Measurements from ENCODE around the gene SLC12A8. TPM values are rescaled to one million over a fixed set of nuclear protein-coding genes. Genes with fewer than 3 reads are reported as not detected.

SLC12A8 gene
- total and polyA plus RNA-seq, 3 experiments from 2014 or later = 0.91 to 1.0 TPM; not detected in 1

DNA sequence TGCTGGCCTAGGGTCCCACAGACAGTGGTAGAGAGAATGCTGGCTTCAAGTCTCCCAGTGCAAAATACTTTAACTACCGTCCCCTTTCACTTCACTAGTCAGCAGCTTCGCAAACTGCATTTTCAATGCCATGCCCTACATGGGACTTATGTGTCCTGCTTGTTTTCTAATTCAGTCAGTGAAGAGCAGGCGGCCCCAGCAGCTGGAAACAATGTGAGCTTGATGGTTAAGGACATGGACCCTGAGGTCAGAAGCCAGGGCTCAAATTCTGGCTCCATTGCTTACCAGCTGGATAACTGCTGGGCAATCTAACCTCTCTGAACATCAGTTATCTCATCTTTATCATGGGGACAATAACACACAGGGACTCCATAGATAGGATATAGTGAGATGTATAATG is 58.4 kb downstream of the SLC12A8 start:
- H3K4me1 Mint-ChIP-seq = peaks cover 8 to 12% (median 9%) of the 10 kb centered on the region in 3 donors
- no peak for DNase-seq
- Histone ChIP-seq H3K9me3 (ENCODE audit: low read length) (no peaks in the 10 kb centered on the region), H3K4me1 (ENCODE audit: insufficient read depth, low read length) (no peaks in the 10 kb centered on the region), H3K27me3 (ENCODE audit: insufficient read depth, low read length, poor library complexity, severe bottlenecking) (no peaks in the 10 kb centered on the region), H3K4me3 (ENCODE audit: low read length) (no peak overlapping the region), H3K27ac (ENCODE audit: low read depth, low read length) (no peak overlapping the region), H3K36me3 (ENCODE audit: insufficient read depth, low read length) (no peaks in the 10 kb centered on the region)
- H3K27me3 Mint-ChIP-seq = peaks cover 0 to 6% of the 10 kb centered on the region in 2 donors
- no peaks in the 10 kb centered on the region for H3K9me3 Mint-ChIP-seq
- POLR2A ChIA-PET = interaction anchor here (0.5 kb wide), 1 partner anchor 13 kb away, joined by 3 read pairs; no protein-coding TSS in a partner anchor
- no peaks in the 10 kb centered on the region for H3K36me3 Mint-ChIP-seq
- CTCF ChIA-PET = interaction anchor here (0.6 to 1.2 kb wide), 3 partner anchors 11 to 113 kb away, joined by 3 read pairs; no protein-coding TSS in a partner anchor
- H3K4me3 Mint-ChIP-seq = no peak overlapping the region
- H3K27ac Mint-ChIP-seq = no peak overlapping the region

DNA sequence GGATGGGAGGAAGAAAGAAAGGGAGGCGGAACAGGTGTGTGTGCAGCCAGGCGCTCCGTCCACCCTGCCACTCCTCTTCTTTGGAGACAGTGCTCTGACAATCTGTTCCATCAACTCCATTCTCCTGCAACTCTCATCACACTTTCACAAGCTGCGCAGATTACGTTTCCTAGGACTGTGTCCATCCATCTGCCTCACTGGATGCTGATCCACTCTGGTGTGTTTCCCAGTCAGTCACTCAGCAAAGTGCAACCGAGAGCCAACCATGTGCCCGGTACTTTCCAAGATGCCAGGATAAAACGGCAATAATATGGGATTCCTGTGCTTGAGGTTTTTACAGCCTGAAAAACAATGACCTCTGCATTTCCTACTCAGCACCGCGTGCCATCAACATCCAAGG is 59.6 kb downstream of the SLC12A8 start:
- no peak overlapping the region for H3K4me3 ChIP-seq (ENCODE audit: low read length)
- Mint-ChIP-seq H3K4me3 (no peak overlapping the region), H3K4me1 (peaks cover 9 to 12% (median 11%) of the 10 kb centered on the region in 3 donors), H3K27ac (no peak overlapping the region), H3K27me3 (peaks cover 0 to 6% of the 10 kb centered on the region in 2 donors), H3K9me3 (no peaks in the 10 kb centered on the region), H3K36me3 (no peaks in the 10 kb centered on the region)
- no peaks in the 10 kb centered on the region for H3K27me3 ChIP-seq (ENCODE audit: insufficient read depth, low read length, poor library complexity, severe bottlenecking)
- POLR2A ChIA-PET = no interaction called here
- H3K27ac ChIP-seq (ENCODE audit: low read depth, low read length) = no peak overlapping the region
- no peak for DNase-seq
- H3K9me3 ChIP-seq (ENCODE audit: low read length) = no peaks in the 10 kb centered on the region
- no peaks in the 10 kb centered on the region for H3K4me1 ChIP-seq (ENCODE audit: insufficient read depth, low read length)
- H3K36me3 ChIP-seq (ENCODE audit: insufficient read depth, low read length) = no peaks in the 10 kb centered on the region
- CTCF ChIA-PET = no interaction called here

DNA sequence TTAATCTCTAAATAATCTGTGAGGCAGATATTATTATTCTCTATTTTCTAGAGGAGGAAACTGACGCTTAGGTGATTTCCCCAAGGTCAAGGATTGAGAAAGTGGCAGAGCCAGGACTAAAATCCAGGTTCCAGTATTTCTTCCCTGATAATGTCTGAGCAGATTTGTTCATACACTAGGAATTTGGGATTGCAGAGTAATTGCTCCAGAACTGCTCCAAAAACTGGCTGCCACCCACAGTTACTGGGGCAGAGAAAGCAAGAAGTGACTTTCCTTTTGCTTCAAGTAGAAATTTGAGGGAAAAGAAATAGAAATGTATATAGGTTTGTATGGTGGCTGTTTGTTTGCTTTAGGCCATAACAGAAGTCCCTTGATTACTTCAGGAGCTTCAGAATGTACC is 60.6 kb downstream of the SLC12A8 start:
- CTCF ChIA-PET = no interaction called here

DNA sequence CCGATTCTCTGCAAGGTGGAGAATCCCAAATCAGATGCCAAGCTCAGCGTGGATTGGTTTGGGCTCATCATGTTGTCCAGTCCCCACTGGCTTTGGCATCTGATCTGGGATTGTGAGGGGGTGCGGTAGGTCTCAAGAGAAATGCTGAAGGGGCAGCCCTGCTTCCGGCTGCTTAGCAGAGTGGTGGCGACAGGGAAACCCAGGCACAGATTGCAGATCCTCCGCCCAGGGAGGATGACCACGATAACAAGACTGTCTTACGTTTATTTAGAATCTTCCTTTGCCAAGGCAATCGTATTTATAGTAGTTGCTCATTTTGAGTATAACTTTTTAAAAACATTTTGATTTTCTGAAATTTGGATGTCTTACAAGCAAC is 61.1 kb downstream of the SLC12A8 start:
- no peaks in the 10 kb centered on the region for H3K9me3 Mint-ChIP-seq
- H3K27ac Mint-ChIP-seq = no peak overlapping the region
- ChIA-PET POLR2A (no interaction called here), CTCF (no interaction called here)
- Histone ChIP-seq H3K27me3 (ENCODE audit: insufficient read depth, low read length, poor library complexity, severe bottlenecking) (no peaks in the 10 kb centered on the region), H3K36me3 (ENCODE audit: insufficient read depth, low read length) (no peaks in the 10 kb centered on the region), H3K27ac (ENCODE audit: low read depth, low read length) (no peak overlapping the region), H3K4me3 (ENCODE audit: low read length) (no peak overlapping the region), H3K4me1 (ENCODE audit: insufficient read depth, low read length) (no peaks in the 10 kb centered on the region), H3K9me3 (ENCODE audit: low read length) (no peaks in the 10 kb centered on the region)
- H3K4me1 Mint-ChIP-seq = peaks cover 9 to 13% (median 12%) of the 10 kb centered on the region in 3 donors
- H3K36me3 Mint-ChIP-seq = no peaks in the 10 kb centered on the region
- no peaks in the 10 kb centered on the region for H3K27me3 Mint-ChIP-seq
- no peak overlapping the region for H3K4me3 Mint-ChIP-seq
- DNase-seq = no peak

More for the DNA sequence above, 60.6 kb downstream of the SLC12A8 start:
- no peaks in the 10 kb centered on the region for H3K9me3 ChIP-seq (ENCODE audit: low read length)
- H3K27ac ChIP-seq (ENCODE audit: low read depth, low read length) = no peak overlapping the region
- no peaks in the 10 kb centered on the region for H3K36me3 ChIP-seq (ENCODE audit: insufficient read depth, low read length)
- no peaks in the 10 kb centered on the region for H3K27me3 ChIP-seq (ENCODE audit: insufficient read depth, low read length, poor library complexity, severe bottlenecking)
- Mint-ChIP-seq H3K36me3 (no peaks in the 10 kb centered on the region), H3K27me3 (no peaks in the 10 kb centered on the region), H3K4me1 (peaks cover 9 to 13% (median 12%) of the 10 kb centered on the region in 3 donors), H3K9me3 (no peaks in the 10 kb centered on the region), H3K4me3 (no peak overlapping the region), H3K27ac (no peak overlapping the region)
- DNase-seq = no peak
- no peaks in the 10 kb centered on the region for H3K4me1 ChIP-seq (ENCODE audit: insufficient read depth, low read length)
- POLR2A ChIA-PET = no interaction called here
- H3K4me3 ChIP-seq (ENCODE audit: low read length) = no peak overlapping the region

DNA sequence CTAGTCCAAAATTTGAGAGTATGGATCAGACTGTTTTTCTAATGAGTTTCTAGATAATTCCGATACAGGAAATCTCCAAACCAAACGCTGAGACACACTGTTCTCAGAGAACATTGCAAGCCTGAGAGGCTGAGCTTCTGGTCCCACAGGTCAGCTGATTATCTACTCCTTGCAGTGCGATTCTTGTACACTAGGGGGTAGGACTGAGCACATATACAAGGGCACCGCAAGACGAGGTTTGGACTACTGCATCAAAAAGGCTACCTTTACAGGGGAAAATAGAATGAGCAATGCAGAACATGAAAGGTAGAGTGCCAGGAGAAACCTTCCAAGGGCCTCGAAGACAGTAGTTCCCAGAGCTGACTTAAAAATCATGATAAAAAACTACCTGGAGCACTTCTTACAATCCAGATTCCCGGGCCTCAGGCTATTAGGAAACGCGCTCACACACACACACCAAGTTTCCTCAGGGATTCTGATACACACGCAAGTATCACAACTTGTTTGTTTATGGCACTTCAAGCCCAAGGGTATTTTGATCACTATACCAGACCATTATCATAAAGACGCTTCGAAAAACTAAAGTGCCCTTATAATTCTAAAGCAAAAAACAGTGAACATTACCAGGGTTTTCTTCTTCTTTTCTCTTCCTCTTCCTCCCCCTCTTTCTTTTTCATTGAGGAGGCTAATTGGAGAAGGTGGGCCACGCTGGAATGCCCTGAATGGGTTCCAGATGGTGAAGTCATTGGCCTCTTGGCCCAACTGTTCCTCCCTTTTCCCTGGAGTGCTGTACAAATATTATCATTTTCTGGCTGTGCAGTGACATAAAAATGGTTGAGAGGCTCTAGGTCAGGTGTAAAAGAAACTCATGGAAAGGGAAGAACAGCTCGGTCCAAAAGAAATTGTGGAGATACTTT is 61.8 kb downstream of the SLC12A8 start:
- no peaks in the 10 kb centered on the region for H3K36me3 ChIP-seq (ENCODE audit: insufficient read depth, low read length)
- Mint-ChIP-seq H3K4me1 (peaks cover 9 to 13% (median 12%) of the 10 kb centered on the region in 3 donors), H3K9me3 (no peaks in the 10 kb centered on the region), H3K4me3 (no peak overlapping the region), H3K27ac (no peak overlapping the region), H3K27me3 (no peaks in the 10 kb centered on the region), H3K36me3 (no peaks in the 10 kb centered on the region)
- DNase-seq = peak in 2 of 5 donors; percentile 17 to 26
- no peak overlapping the region for H3K4me3 ChIP-seq (ENCODE audit: low read length)
- ChIA-PET POLR2A (interaction anchor here (1.4 kb wide), 1 partner anchor 99 kb away, joined by 3 read pairs; no protein-coding TSS in a partner anchor), CTCF (interaction anchor here (0.8 to 1.8 kb wide), 7 partner anchors 9 to 284 kb away, joined by 3 to 5 read pairs (median 3); no protein-coding TSS in a partner anchor)
- no peaks in the 10 kb centered on the region for H3K4me1 ChIP-seq (ENCODE audit: insufficient read depth, low read length)
- no peaks in the 10 kb centered on the region for H3K27me3 ChIP-seq (ENCODE audit: insufficient read depth, low read length, poor library complexity, severe bottlenecking)
- H3K9me3 ChIP-seq (ENCODE audit: low read length) = no peaks in the 10 kb centered on the region
- no peak overlapping the region for H3K27ac ChIP-seq (ENCODE audit: low read depth, low read length)

DNA sequence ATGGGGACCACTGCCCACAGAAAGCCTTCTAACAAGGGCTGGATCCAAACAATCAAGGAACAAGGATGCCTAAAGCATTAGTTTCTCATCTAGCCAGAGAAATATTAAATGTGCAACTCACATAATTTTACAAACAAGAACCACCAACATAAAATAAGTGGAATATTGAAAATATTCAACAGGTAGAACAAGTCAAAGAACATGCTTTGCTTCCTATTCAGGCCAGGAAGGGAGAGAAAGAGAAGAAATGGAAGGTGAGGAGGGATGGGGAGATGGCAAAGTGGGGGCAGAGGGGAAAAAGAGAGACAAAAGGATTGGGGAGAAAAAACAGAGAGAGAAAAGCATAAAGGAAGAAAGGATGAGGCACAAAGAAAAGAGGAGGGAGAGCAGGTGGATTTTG is 63.1 kb downstream of the SLC12A8 start:
- H3K4me1 Mint-ChIP-seq = peaks cover 0 to 5% (median 4%) of the 10 kb centered on the region in 3 donors
- H3K27me3 Mint-ChIP-seq = no peaks in the 10 kb centered on the region
- no peaks in the 10 kb centered on the region for H3K9me3 Mint-ChIP-seq
- H3K4me1 ChIP-seq (ENCODE audit: insufficient read depth, low read length) = no peaks in the 10 kb centered on the region
- H3K4me3 Mint-ChIP-seq = no peak overlapping the region
- peak overlapping the region in 2 of 8 donors; percentile 59 to 65 for H3K27ac Mint-ChIP-seq
- H3K4me3 ChIP-seq (ENCODE audit: low read length) = no peak overlapping the region
- POLR2A ChIA-PET = interaction anchor here (1.4 kb wide), 1 partner anchor 97 kb away, joined by 3 read pairs; no protein-coding TSS in a partner anchor
- no peaks in the 10 kb centered on the region for H3K36me3 Mint-ChIP-seq
- H3K27ac ChIP-seq (ENCODE audit: low read depth, low read length) = no peak overlapping the region
- no peaks in the 10 kb centered on the region for H3K27me3 ChIP-seq (ENCODE audit: insufficient read depth, low read length, poor library complexity, severe bottlenecking)
- no peaks in the 10 kb centered on the region for H3K36me3 ChIP-seq (ENCODE audit: insufficient read depth, low read length)
- no peaks in the 10 kb centered on the region for H3K9me3 ChIP-seq (ENCODE audit: low read length)
- no peak for DNase-seq
- CTCF ChIA-PET = interaction anchor here (1.1 to 1.8 kb wide), 4 partner anchors 19 to 285 kb away, joined by 3 to 5 read pairs (median 4); no protein-coding TSS in a partner anchor

DNA sequence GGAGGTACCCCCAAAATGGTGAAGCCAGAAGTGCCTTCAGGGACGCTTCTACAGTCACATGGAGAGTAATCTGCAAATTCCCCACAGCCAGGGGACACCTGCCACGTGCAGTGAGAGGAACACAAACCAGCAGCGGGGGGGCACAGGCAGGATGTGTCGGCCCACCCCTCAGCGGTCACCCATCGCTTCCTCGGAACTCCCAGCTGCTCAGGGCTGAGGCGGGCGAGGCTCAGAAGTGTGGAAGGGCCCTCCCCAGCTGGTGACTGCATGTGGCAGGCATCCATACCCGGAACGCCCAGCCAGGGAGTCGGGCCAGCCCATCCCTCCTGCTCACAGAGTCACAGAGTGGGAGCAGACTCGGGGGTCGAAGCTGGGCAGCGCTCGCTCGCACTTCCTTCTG is 63.7 kb downstream of the SLC12A8 start:
- peaks cover 0 to 8% (median 5%) of the 10 kb centered on the region in 3 donors for H3K4me1 Mint-ChIP-seq
- H3K27me3 Mint-ChIP-seq = no peaks in the 10 kb centered on the region
- DNase-seq = no peak
- H3K27ac Mint-ChIP-seq = peak overlapping the region in 1 of 8 donors; percentile 3
- no peak overlapping the region for H3K4me3 Mint-ChIP-seq
- no peaks in the 10 kb centered on the region for H3K9me3 ChIP-seq (ENCODE audit: low read length)
- POLR2A ChIA-PET = no interaction called here
- no peaks in the 10 kb centered on the region for H3K27me3 ChIP-seq (ENCODE audit: insufficient read depth, low read length, poor library complexity, severe bottlenecking)
- H3K36me3 ChIP-seq (ENCODE audit: insufficient read depth, low read length) = no peaks in the 10 kb centered on the region
- H3K36me3 Mint-ChIP-seq = no peaks in the 10 kb centered on the region
- H3K4me1 ChIP-seq (ENCODE audit: insufficient read depth, low read length) = no peaks in the 10 kb centered on the region
- H3K27ac ChIP-seq (ENCODE audit: low read depth, low read length) = no peak overlapping the region
- no peak overlapping the region for H3K4me3 ChIP-seq (ENCODE audit: low read length)
- H3K9me3 Mint-ChIP-seq = no peaks in the 10 kb centered on the region
- CTCF ChIA-PET = interaction anchor here (1.8 kb wide), 1 partner anchor 18 kb away, joined by 5 read pairs; no protein-coding TSS in a partner anchor
